Retinal pigment epithelial cell (primary cell): ENCODE measurements around the gene EVI2B.
"Not testable (repeated sequence)": the region's sequence is repeated elsewhere in the genome, so short reads cannot be mapped to it uniquely, and the experiment has no call there.

Source experiments
- DNase-seq: peaks from one replicate; pipeline ENCODE4 v3.0.0-alpha.2; 2010; ENCODE audit warnings: low read depth
- H3K4me3 ChIP-seq: 2 replicates; pipeline ENCODE4 v1.5.1; 2011; ENCODE audit warnings: mild to moderate bottlenecking, low read length, control low read depth, moderate library complexity
- CTCF ChIP-seq: conservative IDR thresholded peaks from 2 replicates; pipeline ENCODE4 v1.5.1; 2011; ENCODE audit warnings: low read depth, low read length, control low read depth, inconsistent platforms

Gene EVI2B

GRCh38 chr17:31320791-31321190 lies 6.9 kb upstream of the EVI2B start:
- H3K4me3 ChIP-seq = no peak overlapping the region
- TF ChIP-seq CTCF = no peak
- no peak for DNase-seq

- no peak for DNase-seq
- no peak for TF ChIP-seq CTCF
- no peak overlapping the region for H3K4me3 ChIP-seq
Observed at GRCh38 chr17:31320241-31320640, 6.4 kb upstream of the EVI2B start.

- H3K4me3 ChIP-seq = no peak overlapping the region
- DNase-seq = no peak
- no peak for TF ChIP-seq CTCF
Observed at GRCh38 chr17:31318851-31319661, 5.2 kb upstream of the EVI2B start.

GRCh38 chr17:31318298-31318801 lies 4.5 kb upstream of the EVI2B start:
- DNase-seq = no peak
- H3K4me3 ChIP-seq = no peak overlapping the region
- no peak for TF ChIP-seq CTCF

GRCh38 chr17:31314782-31315100 lies 887 bp upstream of the EVI2B start:
- DNase-seq = no peak
- H3K4me3 ChIP-seq = no peak overlapping the region
- TF ChIP-seq CTCF = no peak

- not testable (repeated sequence) for DNase-seq, H3K4me3 ChIP-seq
Observed at GRCh38 chr17:31312223-31312622, 1.6 kb downstream of the EVI2B start.

- H3K4me3 ChIP-seq = no peak overlapping the region
- no peak for DNase-seq
- no peak for TF ChIP-seq CTCF
Observed at GRCh38 chr17:31311526-31311925, 2.3 kb downstream of the EVI2B start.
